H1 (cell line): ENCODE results near the gene BRD7. TPM values are rescaled to one million over a fixed set of nuclear protein-coding genes. Genes with fewer than 3 reads are reported as not detected.
A peak's percentile ranks its signal among the peaks of the same experiment; 100 is the strongest.

ENCODE experiments used
- CTCF ChIA-PET: fragments of 300-600 bp; sonication (Branson Sonifier 250); formaldehyde crosslinking; loops from one replicate; lab custom pipeline; 2021; ENCODE audit not compliant: partially characterized antibody; lab: Charles Lee
- POLR2A ChIA-PET: fragments of 300-600 bp; sonication (Branson Sonifier 250); formaldehyde crosslinking; loops from one replicate; lab custom pipeline; 2021; ENCODE audit warnings: inconsistent platforms; ENCODE audit not compliant: partially characterized antibody; lab: Charles Lee
- DNase-seq, 2 experiments: peaks; one replicate each; pipeline versions ENCODE4 v3.0.0 to v3.0.0-alpha.2; 2010 to 2022; ENCODE audit warnings: low spot score in 2 of 2, low read depth in 1 of 2, mixed read lengths in 1 of 2
- FAIRE-seq: peaks from 2 replicates; lab custom pipeline; 2011; peaks lifted over from hg19 to GRCh38; lab: Jason Lieb, UNC
- H2AFZ ChIP-seq: 2 replicates; pipeline ENCODE4 v1.8.1; 2012; ENCODE audit warnings: low read length, inconsistent platforms
- H2AK5ac ChIP-seq: 2 replicates; pipeline ENCODE4 v1.6.1; 2013; ENCODE audit warnings: low read depth, low read length
- H2BK120ac ChIP-seq: replicated peaks from 2 replicates; pipeline ENCODE3; 2013; ENCODE audit warnings: low read depth, low read length, inconsistent platforms
- H2BK12ac ChIP-seq: 2 replicates; pipeline ENCODE4 v1.6.1; 2013; ENCODE audit warnings: low read depth, low read length
- H2BK15ac ChIP-seq: 2 replicates; pipeline ENCODE4 v1.6.1; 2013; ENCODE audit warnings: low read length
- H2BK20ac ChIP-seq: 2 replicates; pipeline ENCODE4 v1.6.1; 2013; ENCODE audit warnings: low read length
- H2BK5ac ChIP-seq: 2 replicates; pipeline ENCODE4 v1.6.1; 2013; ENCODE audit warnings: low read depth, low read length
- H3K14ac ChIP-seq: 2 replicates; pipeline ENCODE4 v1.6.1; 2013; ENCODE audit warnings: inconsistent platforms; ENCODE audit not compliant: insufficient read length
- H3K18ac ChIP-seq: 2 replicates; pipeline ENCODE4 v1.6.1; 2013; ENCODE audit warnings: low read length; ENCODE audit errors: extremely low read depth
- H3K23ac ChIP-seq: 2 replicates; pipeline ENCODE4 v1.6.1; 2013; ENCODE audit warnings: inconsistent platforms; ENCODE audit not compliant: insufficient read length
- H3K23me2 ChIP-seq: 2 replicates; pipeline ENCODE4 v1.6.1; 2013; ENCODE audit warnings: low read depth, low read length
- H3K27ac ChIP-seq: 2 replicates; pipeline ENCODE4 v1.6.1; 2011; ENCODE audit warnings: low read depth, low read length, inconsistent platforms
- H3K27me3 ChIP-seq, 4 experiments: replicated peaks in 1 of 4; 1 replicate in 1 of 4; 2 replicates in 3 of 4; pipeline versions ENCODE4 v1.6.1 to v1.8.1; 2011 to 2013; ENCODE audit warnings: low read length in 3 of 4, mild to moderate bottlenecking in 3 of 4, inconsistent platforms in 2 of 4, mixed read lengths in 2 of 4, moderate library complexity in 1 of 4; ENCODE audit not compliant: control insufficient read depth in 3 of 4, insufficient read depth in 3 of 4; ENCODE audit errors: extremely low read depth in 1 of 4
- H3K36me3 ChIP-seq, 4 experiments: 2 replicates each; pipeline versions ENCODE4 v1.6.1 to v1.8.1; 2011 to 2013; ENCODE audit warnings: mild to moderate bottlenecking in 4 of 4, low read length in 3 of 4, moderate library complexity in 2 of 4, control low read depth in 1 of 4, inconsistent platforms in 1 of 4; ENCODE audit not compliant: insufficient read depth in 4 of 4, control insufficient read depth in 2 of 4
- H3K4ac ChIP-seq: replicated peaks from 2 replicates; pipeline ENCODE3; 2013; ENCODE audit warnings: low read length, low read depth, mixed read lengths, inconsistent platforms; ENCODE audit not compliant: insufficient read length
- H3K4me1 ChIP-seq, 4 experiments: replicated peaks in 1 of 4; 1 replicate in 1 of 4; 2 replicates in 3 of 4; pipeline versions ENCODE4 v1.6.1 to v1.8.1; 2011 to 2013; ENCODE audit warnings: low read length in 3 of 4, inconsistent platforms in 2 of 4, mixed read lengths in 1 of 4; ENCODE audit not compliant: insufficient read depth in 4 of 4, control insufficient read depth in 3 of 4
- H3K4me2 ChIP-seq, 2 experiments: 2 replicates each; pipeline versions ENCODE4 v1.6.1 to v1.8.1; 2011 to 2013; ENCODE audit warnings: low read depth in 2 of 2, low read length in 2 of 2, control low read depth in 1 of 2, inconsistent platforms in 1 of 2, mild to moderate bottlenecking in 1 of 2; ENCODE audit not compliant: insufficient read depth in 1 of 2
- H3K4me3 ChIP-seq, 4 experiments: fragments of 200-600, 300-600 bp in 1 of 4; sonication (generic), shearing (Covaris generic), sonication (Bioruptor Twin) in 1 of 4; 2 replicates each; pipeline versions ENCODE4 v1.5.1 to v1.8.1; 2011 to 2016; ENCODE audit warnings: low read length in 4 of 4, low read depth in 3 of 4, control low read depth in 2 of 4, inconsistent platforms in 2 of 4, mild to moderate bottlenecking in 2 of 4, mixed read lengths in 1 of 4, moderate library complexity in 1 of 4; ENCODE audit not compliant: insufficient read depth in 2 of 4; ENCODE audit errors: extremely low read depth in 1 of 4
- H3K56ac ChIP-seq: replicated peaks from 2 replicates; pipeline ENCODE3; 2013; ENCODE audit warnings: low read depth, mild to moderate bottlenecking, mixed read lengths, low read length, inconsistent platforms; ENCODE audit not compliant: insufficient read length
- H3K79me1 ChIP-seq: 2 replicates; pipeline ENCODE4 v1.6.1; 2013; ENCODE audit warnings: low read depth, low read length, control low read depth
- H3K79me2 ChIP-seq, 2 experiments: 2 replicates each; pipeline versions ENCODE4 v1.6.1 to v1.8.1; 2012 to 2013; ENCODE audit warnings: low read length in 2 of 2, mild to moderate bottlenecking in 2 of 2, inconsistent platforms in 1 of 2; ENCODE audit not compliant: insufficient read depth in 2 of 2, control insufficient read depth in 1 of 2
- H3K9ac ChIP-seq, 4 experiments: replicated peaks in 1 of 4; 1 replicate in 1 of 4; 2 replicates in 3 of 4; pipeline versions ENCODE4 v1.6.1 to v1.8.1; 2011 to 2013; ENCODE audit warnings: low read depth in 3 of 4, low read length in 3 of 4, control low read depth in 2 of 4, mild to moderate bottlenecking in 2 of 4, moderate library complexity in 2 of 4, inconsistent platforms in 1 of 4; ENCODE audit errors: extremely low read depth in 1 of 4
- H3K9me3 ChIP-seq, 2 experiments: 2 replicates each; pipeline versions ENCODE4 v1.6.1 to v1.8.1; 2012 to 2013; ENCODE audit warnings: mild to moderate bottlenecking in 2 of 2, moderate library complexity in 2 of 2, control low read depth in 1 of 2, inconsistent platforms in 1 of 2, low read depth in 1 of 2, low read length in 1 of 2, mixed read lengths in 1 of 2; ENCODE audit not compliant: insufficient read depth in 2 of 2
- H4K20me1 ChIP-seq, 2 experiments: replicated peaks in 1 of 2; 2 replicates each; pipeline versions ENCODE3 to v1.8.1; 2011 to 2013; ENCODE audit warnings: inconsistent platforms in 2 of 2, low read length in 2 of 2, mild to moderate bottlenecking in 1 of 2; ENCODE audit not compliant: insufficient read depth in 2 of 2, control insufficient read depth in 1 of 2
- H4K5ac ChIP-seq: 2 replicates; pipeline ENCODE4 v1.6.1; 2013; ENCODE audit warnings: low read length, low read depth, mixed read lengths, inconsistent platforms; ENCODE audit not compliant: insufficient read length
- H4K8ac ChIP-seq: 2 replicates; pipeline ENCODE4 v1.8.0; 2013; ENCODE audit warnings: mild to moderate bottlenecking, moderate library complexity, low read length, inconsistent platforms; ENCODE audit not compliant: insufficient read depth; ENCODE audit errors: extremely low read depth
- H4K91ac ChIP-seq: replicated peaks from 2 replicates; pipeline ENCODE3; 2013; ENCODE audit warnings: low read length, mixed read lengths, inconsistent platforms; ENCODE audit not compliant: insufficient read length
- BACH1 ChIP-seq: IDR thresholded peaks from 2 replicates; pipeline ENCODE4 v1.6.1; 2012; ENCODE audit warnings: low read length, improper control_type of control experiment
- CEBPB ChIP-seq: IDR thresholded peaks from 2 replicates; pipeline ENCODE4 v1.6.1; 2012; ENCODE audit warnings: low read depth, low read length
- HDAC2 ChIP-seq, 2 experiments: fragments of 300-600 bp in 1 of 2; sonication (generic) in 1 of 2; IDR thresholded peaks; 2 replicates each; pipeline ENCODE4 v1.6.1; 2011 to 2012; ENCODE audit warnings: low read depth in 2 of 2, low read length in 2 of 2, mild to moderate bottlenecking in 2 of 2, moderate library complexity in 2 of 2, borderline replicate concordance in 1 of 2, inconsistent platforms in 1 of 2
- HDAC6 ChIP-seq: IDR thresholded peaks from one replicate; pipeline ENCODE4 v1.7.1; 2012; ENCODE audit warnings: low read depth, mild to moderate bottlenecking, inconsistent platforms, low read length, moderate library complexity
- TAF7 ChIP-seq: optimal IDR thresholded peaks from 2 replicates; pipeline ENCODE3; 2011; ENCODE audit warnings: low read depth, mild to moderate bottlenecking, inconsistent platforms, low read length, moderate library complexity, borderline replicate concordance
- ZNF274 ChIP-seq: IDR thresholded peaks from 2 replicates; pipeline ENCODE4 v1.7.0; 2012; ENCODE audit warnings: low read length, borderline replicate concordance; ENCODE audit errors: extremely low read depth
- WGBS, 2 experiments: shearing (Covaris generic) in 1 of 2; methylation state at CpG; one replicate each; pipeline versions ENCODE4 v1.1.6 to v1.1.7; 2013 to 2015; ENCODE audit warnings: low lambda C conversion rate in 2 of 2, mixed read lengths in 2 of 2, inconsistent platforms in 1 of 2, low coverage in 1 of 2, missing lambda C conversion rate in 1 of 2; ENCODE audit not compliant: insufficient replicate concordance in 2 of 2, insufficient coverage in 1 of 2, insufficient read length in 1 of 2; ENCODE audit errors: extremely low coverage in 1 of 2, missing lambda C conversion rate in 1 of 2; 5-methylcytosine and 5-hydroxymethylcytosine counted together
- polyA plus RNA-seq, 7 experiments: library from polyadenylated mRNA; depleted of rRNA in 3 of 7; stranded (reverse) in 5 of 7; unstranded in 2 of 7; fragments of >200 nt in 5 of 7; fragments of 200-250 nt in 2 of 7; gene quantifications; 1 replicate in 5 of 7; 2 replicates in 1 of 7; 4 replicates in 1 of 7; pipeline versions ENCODE4 v1.2.1 to v1.2.3, GENCODE V29; 2011 to 2013; ENCODE audit warnings: missing spikeins in 2 of 7, mixed read lengths in 2 of 7
- total RNA-seq: library from RNA; stranded (reverse); fragmentation: NEBNext Ultra II Directional; extraction: Animal tissue kit (Norgen Biotek cat#: 25700); gene quantifications from 2 replicates; pipeline ENCODE4 v1.2.1, GENCODE V29; 2021

The BRD7 gene
- total and polyA plus RNA-seq, 2 of the 8 experiments (the other 6 are each of a cell fraction or from before 2014, with no cell fraction given), result 42.5 to 120 TPM

DNA sequence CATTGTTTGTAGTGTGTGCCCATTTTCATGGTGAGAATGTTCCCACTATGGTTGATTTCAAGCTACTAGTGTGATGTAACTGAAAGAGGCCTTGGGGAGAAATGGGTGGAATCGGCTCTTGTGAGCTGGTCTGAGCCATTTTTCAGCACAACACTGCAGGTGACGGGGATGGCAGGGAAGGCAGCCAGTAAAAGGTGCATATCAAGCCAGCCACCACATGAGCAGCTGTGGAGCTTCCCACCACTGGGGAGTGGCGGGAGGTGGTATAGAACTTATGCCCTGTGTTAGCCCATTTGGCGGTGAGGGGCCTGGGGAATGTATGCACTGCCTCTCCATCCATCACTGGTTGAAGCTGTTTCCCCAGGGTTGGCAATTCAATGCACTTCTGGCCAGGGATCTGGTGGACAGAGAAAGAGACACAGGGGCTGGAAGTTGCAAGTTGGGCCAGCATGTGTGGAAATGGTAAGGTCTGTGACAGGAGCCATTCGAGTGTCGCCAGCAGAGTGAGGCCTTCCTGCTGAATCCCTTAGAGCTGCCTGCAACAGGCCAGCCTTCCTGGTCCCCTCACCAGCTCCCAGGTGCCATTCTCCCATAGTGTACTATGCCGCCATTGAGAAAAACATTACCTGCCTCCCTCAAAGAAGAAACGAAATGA lies 31.7 kb upstream of the BRD7 start:
- Histone ChIP-seq H4K5ac (no peak overlapping the region), H2AFZ (no peak overlapping the region)
- CTCF ChIA-PET, result interaction anchor here (0.6 to 1.0 kb wide), 6 partner anchors 21 to 1493 kb away, joined by 3 to 6 read pairs (median 3); no protein-coding TSS in a partner anchor

More for the DNA sequence above, 31.7 kb upstream of the BRD7 start:
- FAIRE-seq (no peak), DNase-seq (no peak)
- Histone ChIP-seq H4K91ac (no peak overlapping the region), H2BK120ac (no peak overlapping the region), H3K27me3 (peaks cover 0 to 2% (median 0%) of the 10 kb centered on the region in 4 experiments; a peak in 1 of 7 replicates), H2BK15ac (no peak overlapping the region), H3K79me2 (no peaks in the 10 kb centered on the region), H3K4me1 (no peaks in the 10 kb centered on the region), H3K4me3 (no peak overlapping the region), H3K9me3 (no peaks in the 10 kb centered on the region), H3K23me2 (peaks cover 2% of the 10 kb centered on the region; the same call in 1 of the 2 replicates), H2BK20ac (no peak overlapping the region), H4K8ac (no peak overlapping the region), H3K56ac (no peak overlapping the region), H2AK5ac (no peak overlapping the region), H3K23ac (no peak overlapping the region), H2BK5ac (no peak overlapping the region), H3K9ac (no peak overlapping the region), H3K18ac (no peak overlapping the region), H3K36me3 (no peaks in the 10 kb centered on the region), H3K14ac (no peak overlapping the region), H3K4me2 (no peak overlapping the region), H4K20me1 (no peaks in the 10 kb centered on the region), H2BK12ac (no peak overlapping the region), H3K79me1 (no peaks in the 10 kb centered on the region), H3K4ac (peak overlapping the region; percentile 35), H3K27ac (no peak overlapping the region)
- POLR2A ChIA-PET, result interaction anchor here (0.7 kb wide), 1 partner anchor 16 kb away, joined by 5 read pairs; no protein-coding TSS in a partner anchor
- WGBS, 2 experiments, result 91% methylated on average over 8 of the region's 8 CpGs; no CpG with 5 or more reads in 1 of the 2 experiments
- TF ChIP-seq BACH1 (no peak), ZNF274 (no peak), HDAC6 (no peak), HDAC2 (IDR thresholded peaks at IDR 0.05; ENCODE audit: borderline replicate concordance in 1 of 2, low read depth in 2 of 2, low read length in 2 of 2) (no peak), TAF7 (no peak), CEBPB (no peak)
